Keratinocyte (primary cell): ENCODE measurements around the gene CDON. TPM values are rescaled to one million over a fixed set of nuclear protein-coding genes. Genes with fewer than 3 reads are reported as not detected.

Experiments
- DNase-seq: peaks from one replicate; pipeline ENCODE4 v3.0.0-alpha.2; 2011; ENCODE audit warnings: low read depth, missing footprints, low spot score
- FAIRE-seq: peaks from 2 replicates; lab custom pipeline; 2011; peaks lifted over from hg19 to GRCh38; lab: Jason Lieb, UNC
- H2AFZ ChIP-seq: 2 replicates; pipeline ENCODE4 v1.6.0; 2012; ENCODE audit warnings: low read length, control low read depth, inconsistent platforms; ENCODE audit not compliant: control insufficient read depth
- H3K27ac ChIP-seq: 2 replicates; pipeline ENCODE4 v1.5.1; 2011; ENCODE audit warnings: low read length; ENCODE audit not compliant: control insufficient read depth, insufficient read depth
- H3K27me3 ChIP-seq: 3 replicates; pipeline ENCODE4 v1.6.0; 2011; ENCODE audit warnings: low read length; ENCODE audit not compliant: control insufficient read depth, insufficient read depth; ENCODE audit errors: extremely low read depth
- H3K36me3 ChIP-seq, 2 experiments: 2 replicates in 1 of 2; 3 replicates in 1 of 2; pipeline ENCODE4 v1.5.1; 2011; ENCODE audit warnings: low read length in 2 of 2, mild to moderate bottlenecking in 1 of 2; ENCODE audit not compliant: control insufficient read depth in 2 of 2, insufficient read depth in 2 of 2; ENCODE audit errors: extremely low read depth in 1 of 2
- H3K4me1 ChIP-seq: 3 replicates; pipeline ENCODE4 v1.5.1; 2011; ENCODE audit warnings: low read length; ENCODE audit not compliant: control insufficient read depth, insufficient read depth; ENCODE audit errors: extremely low read depth
- H3K4me2 ChIP-seq: 3 replicates; pipeline ENCODE4 v1.6.0; 2011; ENCODE audit warnings: low read depth, low read length; ENCODE audit not compliant: control insufficient read depth, insufficient read depth; ENCODE audit errors: extremely low read depth
- H3K4me3 ChIP-seq, 3 experiments: fragments of 200-600 bp in 1 of 3; sonication (generic) in 1 of 3; 2 replicates in 2 of 3; 3 replicates in 1 of 3; pipeline ENCODE4 v1.5.1; 2011 to 2016; ENCODE audit warnings: low read length in 3 of 3, mild to moderate bottlenecking in 3 of 3, control low read depth in 2 of 3, inconsistent platforms in 1 of 3, low read depth in 1 of 3, mixed read lengths in 1 of 3, mixed run types in 1 of 3, moderate library complexity in 1 of 3; ENCODE audit not compliant: control insufficient read depth in 2 of 3, insufficient read depth in 2 of 3; ENCODE audit errors: extremely low read depth in 1 of 3
- H3K79me2 ChIP-seq: 2 replicates; pipeline ENCODE4 v1.6.0; 2012; ENCODE audit warnings: low read length; ENCODE audit not compliant: control insufficient read depth, insufficient read depth
- H3K9ac ChIP-seq: 3 replicates; pipeline ENCODE4 v1.6.0; 2011; ENCODE audit warnings: low read length; ENCODE audit not compliant: control insufficient read depth, insufficient read depth; ENCODE audit errors: extremely low read depth
- H3K9me1 ChIP-seq: 3 replicates; pipeline ENCODE4 v1.6.0; 2011; ENCODE audit warnings: low read length; ENCODE audit not compliant: control insufficient read depth, insufficient read depth; ENCODE audit errors: extremely low read depth
- H3K9me3 ChIP-seq: 2 replicates; pipeline ENCODE4 v1.5.1; 2012; ENCODE audit warnings: low read depth, low read length; ENCODE audit not compliant: control insufficient read depth
- H4K20me1 ChIP-seq: 3 replicates; pipeline ENCODE4 v1.6.0; 2011; ENCODE audit warnings: low read length; ENCODE audit not compliant: control insufficient read depth, insufficient read depth; ENCODE audit errors: extremely low read depth
- EZH2 ChIP-seq: IDR thresholded peaks from one replicate; pipeline ENCODE4 v1.6.1; 2012; ENCODE audit warnings: inconsistent platforms, mild to moderate bottlenecking, low read length, moderate library complexity
- dilution Hi-C: fragments of 300-500 bp; cut with MboI; formaldehyde crosslinking; loops from one replicate; pipeline ENCODE4 v1.7.0; 2020; ENCODE audit warnings: low sequenced_read_pairs; ENCODE audit not compliant: extremely low pct_ligation_motif_present
- polyA plus RNA-seq, 5 experiments: library from polyadenylated mRNA; depleted of rRNA in 3 of 5; stranded (reverse) in 3 of 5; stranded (forward) in 1 of 5; unstranded in 1 of 5; fragments of >200 nt; gene quantifications; 1 replicate in 1 of 5; 2 replicates in 3 of 5; 3 replicates in 1 of 5; pipeline versions ENCODE4 v1.2.1 to v1.2.3, GENCODE V29; 2011 to 2012; ENCODE audit warnings: missing spikeins in 2 of 5, low read depth in 1 of 5, low replicate concordance in 1 of 5
- TF ChIP-seq, protein P1 (sequence below), 3 experiments: IDR thresholded peaks in 1 of 3; conservative IDR thresholded peaks in 1 of 3; optimal IDR thresholded peaks in 1 of 3; 2 replicates in 2 of 3; 3 replicates in 1 of 3; pipeline versions ENCODE3 to v1.5.1; 2011; ENCODE audit warnings: low read length in 3 of 3, mild to moderate bottlenecking in 3 of 3, moderate library complexity in 2 of 3, control low read depth in 1 of 3, inconsistent platforms in 1 of 3; ENCODE audit not compliant: insufficient read depth in 2 of 3; ENCODE audit errors: extremely low read depth in 1 of 3

The CDON gene
- polyA plus RNA-seq, 1 donor (not counting 4 experiments of a cell fraction or from before 2014, with no cell fraction given) = 1.0 TPM

DNA sequence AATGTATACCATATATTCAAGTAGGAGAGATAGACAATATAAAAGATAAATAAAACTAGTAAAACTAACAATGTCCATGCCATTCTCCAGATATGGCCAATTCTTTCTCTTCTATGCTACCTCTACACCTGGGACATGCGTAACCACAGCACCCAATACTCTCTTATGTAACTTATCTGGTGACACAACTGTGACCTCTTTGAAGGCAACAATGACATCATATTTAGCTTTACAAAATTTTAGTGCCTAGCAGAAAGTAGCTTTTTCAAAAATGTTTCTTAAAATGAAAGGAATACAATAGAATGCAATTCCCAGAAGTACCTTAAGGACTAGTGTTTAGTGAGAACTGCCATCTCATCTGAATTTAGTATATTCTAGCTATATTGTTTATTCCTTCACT is 36.8 kb downstream of the CDON start:
- Histone ChIP-seq H3K9ac (no peak overlapping the region), H3K4me3 (no peak overlapping the region), H3K27ac (no peak overlapping the region), H2AFZ (no peak overlapping the region), H3K79me2 (no peaks in the 10 kb centered on the region), H3K4me1 (no peaks in the 10 kb centered on the region), H3K27me3 (no peaks in the 10 kb centered on the region), H3K9me1 (no peaks in the 10 kb centered on the region), H3K4me2 (no peak overlapping the region), H3K36me3 (no peaks in the 10 kb centered on the region), H3K9me3 (no peaks in the 10 kb centered on the region), H4K20me1 (no peaks in the 10 kb centered on the region)
- DNase-seq (no peak), FAIRE-seq (no peak)
- TF ChIP-seq EZH2 = no peak
- TF ChIP-seq, protein P1, sequence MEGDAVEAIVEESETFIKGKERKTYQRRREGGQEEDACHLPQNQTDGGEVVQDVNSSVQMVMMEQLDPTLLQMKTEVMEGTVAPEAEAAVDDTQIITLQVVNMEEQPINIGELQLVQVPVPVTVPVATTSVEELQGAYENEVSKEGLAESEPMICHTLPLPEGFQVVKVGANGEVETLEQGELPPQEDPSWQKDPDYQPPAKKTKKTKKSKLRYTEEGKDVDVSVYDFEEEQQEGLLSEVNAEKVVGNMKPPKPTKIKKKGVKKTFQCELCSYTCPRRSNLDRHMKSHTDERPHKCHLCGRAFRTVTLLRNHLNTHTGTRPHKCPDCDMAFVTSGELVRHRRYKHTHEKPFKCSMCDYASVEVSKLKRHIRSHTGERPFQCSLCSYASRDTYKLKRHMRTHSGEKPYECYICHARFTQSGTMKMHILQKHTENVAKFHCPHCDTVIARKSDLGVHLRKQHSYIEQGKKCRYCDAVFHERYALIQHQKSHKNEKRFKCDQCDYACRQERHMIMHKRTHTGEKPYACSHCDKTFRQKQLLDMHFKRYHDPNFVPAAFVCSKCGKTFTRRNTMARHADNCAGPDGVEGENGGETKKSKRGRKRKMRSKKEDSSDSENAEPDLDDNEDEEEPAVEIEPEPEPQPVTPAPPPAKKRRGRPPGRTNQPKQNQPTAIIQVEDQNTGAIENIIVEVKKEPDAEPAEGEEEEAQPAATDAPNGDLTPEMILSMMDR (optimal IDR thresholded peaks at IDR 0.05 in 1 of 3, IDR thresholded peaks at IDR 0.05 in 1 of 3, conservative IDR thresholded peaks at IDR 0.05 in 1 of 3; ENCODE audit: extremely low read depth in 1 of 3, insufficient read depth in 2 of 3, low read length in 3 of 3) = no peak
- dilution Hi-C loops = no loop called here

GRCh38 chr11:126024123-126024522 is 38.5 kb downstream of the CDON start:
- no peak overlapping the region for H3K4me3 ChIP-seq
- no peak overlapping the region for H3K4me2 ChIP-seq
- H3K36me3 ChIP-seq = no peaks in the 10 kb centered on the region
- H3K27me3 ChIP-seq = no peaks in the 10 kb centered on the region
- TF ChIP-seq, protein P1 (optimal IDR thresholded peaks at IDR 0.05 in 1 of 3, IDR thresholded peaks at IDR 0.05 in 1 of 3, conservative IDR thresholded peaks at IDR 0.05 in 1 of 3; ENCODE audit: extremely low read depth in 1 of 3, insufficient read depth in 2 of 3, low read length in 3 of 3) = no peak
- H2AFZ ChIP-seq = no peak overlapping the region
- no peak overlapping the region for H3K9ac ChIP-seq
- FAIRE-seq = no peak
- no peak overlapping the region for H3K27ac ChIP-seq
- H3K79me2 ChIP-seq = no peaks in the 10 kb centered on the region
- H3K9me1 ChIP-seq = no peaks in the 10 kb centered on the region
- H3K4me1 ChIP-seq = no peaks in the 10 kb centered on the region
- no peaks in the 10 kb centered on the region for H4K20me1 ChIP-seq
- no peak for DNase-seq
- no peaks in the 10 kb centered on the region for H3K9me3 ChIP-seq
- dilution Hi-C loops = no loop called here
